KG1 (cell line): Measurements from ENCODE around the gene SETD4.
"Not testable (repeated sequence)": the region's sequence is repeated elsewhere in the genome, so short reads cannot be mapped to it uniquely, and the experiment has no call there.

Source experiments
- DNase-seq: peaks from one replicate; lab custom pipeline; 2025; lab: John Stamatoyannopoulos, UW

Gene SETD4, protein sequence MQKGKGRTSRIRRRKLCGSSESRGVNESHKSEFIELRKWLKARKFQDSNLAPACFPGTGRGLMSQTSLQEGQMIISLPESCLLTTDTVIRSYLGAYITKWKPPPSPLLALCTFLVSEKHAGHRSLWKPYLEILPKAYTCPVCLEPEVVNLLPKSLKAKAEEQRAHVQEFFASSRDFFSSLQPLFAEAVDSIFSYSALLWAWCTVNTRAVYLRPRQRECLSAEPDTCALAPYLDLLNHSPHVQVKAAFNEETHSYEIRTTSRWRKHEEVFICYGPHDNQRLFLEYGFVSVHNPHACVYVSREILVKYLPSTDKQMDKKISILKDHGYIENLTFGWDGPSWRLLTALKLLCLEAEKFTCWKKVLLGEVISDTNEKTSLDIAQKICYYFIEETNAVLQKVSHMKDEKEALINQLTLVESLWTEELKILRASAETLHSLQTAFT

DNA sequence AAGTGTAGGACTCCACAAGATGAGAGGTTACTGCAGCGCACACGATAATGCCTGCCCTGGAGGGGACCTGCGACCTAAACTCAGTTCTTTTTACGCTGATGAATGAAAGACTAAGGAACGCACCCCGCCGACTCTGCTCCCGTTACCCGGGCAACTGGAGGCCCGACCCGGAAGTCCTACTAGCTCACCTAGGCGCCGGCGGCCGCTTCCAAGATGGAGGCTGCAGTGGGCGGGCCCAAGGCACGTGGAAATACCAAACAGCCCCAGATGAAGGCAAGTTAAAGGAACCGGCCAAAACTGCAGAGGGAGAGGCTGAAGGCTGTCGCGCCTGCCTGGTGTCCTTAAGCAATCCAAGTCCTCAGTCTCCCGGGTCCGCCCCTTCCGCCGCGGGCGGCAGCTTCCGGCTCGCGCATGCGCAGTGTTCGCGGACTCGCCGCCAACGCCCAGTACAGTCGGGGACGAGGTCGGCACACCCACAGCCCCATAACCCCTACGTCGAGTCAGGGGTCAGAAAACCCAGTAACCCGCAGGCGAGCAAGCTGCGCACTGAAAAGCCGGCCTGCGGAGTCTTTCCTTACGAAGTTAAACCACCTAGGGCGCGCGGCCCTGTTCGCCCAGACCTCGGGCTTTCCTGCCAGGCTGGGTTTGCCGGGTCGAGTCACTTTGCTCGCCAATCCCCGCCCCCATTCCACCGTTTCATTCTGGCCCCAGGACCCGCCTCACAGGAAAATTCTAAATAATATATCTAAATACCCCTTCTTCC lies at the start of gene SETD4:
SETD4 (minus strand) TSS at position 368 of the 763 bp plus-strand sequence. CDS start 1,638 bp downstream, outside the sequence.
- DNase-seq: peak; percentile 86

DNA sequence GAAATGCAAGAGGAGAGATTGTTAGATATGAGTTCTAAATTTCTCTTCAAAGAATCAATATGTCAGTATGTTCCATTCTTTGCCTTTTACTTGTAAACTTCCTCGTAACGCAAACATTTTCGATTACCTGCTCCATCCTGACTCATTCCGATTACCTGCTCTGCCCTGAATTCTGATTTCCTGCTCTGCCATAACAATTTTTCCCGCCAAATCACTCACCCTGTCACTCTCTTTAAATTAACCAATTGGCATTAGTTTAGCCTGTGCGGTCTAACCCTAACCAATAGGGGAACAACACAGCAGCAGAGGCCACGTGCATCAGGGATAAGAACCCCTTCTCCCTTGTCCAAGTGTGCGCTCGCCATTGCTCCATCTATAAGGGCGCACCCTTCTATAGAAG lies 49.5 kb upstream of the SETD4 start:
- no peak for DNase-seq

DNA sequence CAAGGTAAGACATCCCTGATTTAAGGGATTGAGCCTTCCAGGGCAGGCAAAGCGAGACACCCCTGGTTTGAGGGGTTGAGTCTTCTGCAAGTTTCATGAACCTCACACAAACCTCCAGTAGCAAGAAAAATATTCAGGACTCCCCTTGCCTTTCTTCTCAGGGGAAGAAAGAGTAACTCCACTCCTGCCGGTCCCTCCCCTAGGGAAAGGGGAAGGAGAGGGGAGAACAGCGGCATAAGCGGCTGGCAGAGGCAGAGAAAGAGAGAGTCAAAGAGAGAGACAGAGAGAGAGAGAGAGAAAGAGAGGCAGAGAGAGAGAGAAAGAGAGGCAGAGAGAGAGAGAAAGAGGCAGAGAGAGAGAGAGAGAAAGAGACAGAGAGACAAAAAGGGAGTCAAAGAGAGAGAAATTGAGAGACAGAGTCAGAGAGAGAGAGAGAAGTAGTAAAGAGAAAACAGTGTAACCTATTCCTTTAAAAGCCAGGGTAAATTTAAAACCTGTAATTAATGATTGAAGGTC lies 45.1 kb upstream of the SETD4 start:
- no peak for DNase-seq

DNA sequence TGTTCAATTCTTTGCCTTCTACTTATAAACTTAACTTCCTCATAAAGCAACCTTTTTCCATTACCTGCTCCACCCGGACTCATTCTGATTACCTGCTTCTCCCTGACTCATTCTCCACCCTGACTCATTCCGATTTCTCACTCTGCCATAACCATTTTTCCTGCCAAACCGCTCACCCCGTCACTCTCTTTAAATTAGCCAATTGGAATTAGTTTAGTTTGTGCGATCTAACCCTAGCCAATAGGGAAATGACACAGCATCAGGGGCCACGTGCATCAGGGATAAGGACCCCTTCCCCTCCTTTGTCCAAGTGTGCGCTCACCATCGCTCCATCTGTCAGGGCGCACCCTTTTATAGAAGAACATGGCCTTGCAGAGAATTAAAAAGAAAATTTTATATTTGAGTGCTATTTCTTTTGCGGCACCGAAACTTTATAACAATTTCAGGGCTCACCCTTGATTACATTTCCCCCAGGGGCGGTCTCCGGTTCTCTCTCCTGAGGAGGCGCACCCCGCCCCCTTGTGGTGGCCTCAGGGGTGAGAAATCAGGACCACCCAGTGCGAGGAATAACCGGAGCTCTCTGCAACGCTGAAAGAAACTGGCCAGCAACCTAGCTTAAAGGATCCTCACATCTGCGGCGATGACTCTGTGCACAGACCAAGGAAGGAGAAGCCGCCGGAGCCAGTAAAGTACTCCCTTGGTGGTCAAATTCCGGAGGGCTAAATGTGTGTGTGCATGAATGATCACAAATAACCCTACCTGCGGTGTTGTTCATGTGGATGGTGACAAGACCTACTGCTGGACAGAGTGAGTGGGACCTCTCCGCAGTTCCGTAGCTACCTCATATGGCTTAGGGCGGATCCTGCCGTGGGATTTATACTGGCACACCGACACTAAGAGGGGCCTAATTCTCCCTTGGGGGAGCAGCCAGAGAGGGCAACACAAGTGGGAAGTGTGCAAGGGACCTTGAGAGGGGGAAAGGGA lies 44.3 kb upstream of the SETD4 start:
- DNase-seq: no peak

DNA sequence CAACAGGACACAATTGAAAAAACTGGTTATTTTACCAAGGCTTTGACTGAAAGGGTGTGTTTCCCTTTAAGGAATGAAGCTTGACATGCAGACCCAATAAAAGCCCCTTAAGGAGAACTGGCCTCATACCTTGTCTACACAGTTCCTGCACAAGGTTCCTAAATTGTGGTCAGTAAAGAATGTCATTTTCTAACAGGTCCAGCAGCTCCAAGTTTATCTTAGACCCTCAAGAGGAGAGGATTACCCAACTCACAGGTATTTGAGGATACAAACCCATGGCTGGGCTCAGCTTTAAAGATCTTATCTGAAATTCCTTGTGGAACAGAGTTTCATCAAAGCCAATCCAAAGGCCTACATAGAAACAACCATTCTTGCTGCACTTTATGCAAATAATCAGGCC lies 43.1 kb upstream of the SETD4 start:
- no peak for DNase-seq

DNA sequence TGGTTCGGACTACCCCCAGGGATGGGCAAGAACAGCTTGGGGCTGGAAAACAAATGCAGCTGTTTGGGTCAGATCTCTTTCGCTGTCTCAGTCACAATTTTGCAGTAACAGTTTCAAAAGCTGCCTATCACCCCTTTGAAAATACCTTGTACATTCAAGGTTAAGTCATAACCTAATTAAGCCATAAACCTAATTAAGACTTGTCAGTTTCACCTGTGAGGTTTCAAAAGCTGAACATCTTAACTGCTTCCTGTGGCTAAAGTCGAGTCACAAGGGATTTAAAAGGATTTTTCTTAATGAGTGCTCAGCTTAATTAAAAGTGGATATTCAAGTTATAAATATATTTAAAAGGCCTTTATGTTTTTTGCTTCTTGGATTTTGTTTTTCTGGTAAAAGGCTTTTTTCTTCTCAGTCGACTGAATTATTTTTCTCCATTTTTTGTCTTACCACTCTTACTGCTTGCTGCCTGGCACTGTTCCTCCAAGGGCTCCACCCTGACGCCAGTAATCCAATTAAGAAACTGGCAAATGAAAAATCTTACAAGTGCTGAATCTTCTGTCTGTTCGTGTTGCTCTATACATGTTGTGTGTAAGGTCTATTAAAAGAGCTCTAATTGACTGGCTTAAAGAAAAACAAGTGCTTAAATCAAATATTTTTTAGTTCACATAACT lies 40.8 kb upstream of the SETD4 start:
- DNase-seq: no peak

DNA sequence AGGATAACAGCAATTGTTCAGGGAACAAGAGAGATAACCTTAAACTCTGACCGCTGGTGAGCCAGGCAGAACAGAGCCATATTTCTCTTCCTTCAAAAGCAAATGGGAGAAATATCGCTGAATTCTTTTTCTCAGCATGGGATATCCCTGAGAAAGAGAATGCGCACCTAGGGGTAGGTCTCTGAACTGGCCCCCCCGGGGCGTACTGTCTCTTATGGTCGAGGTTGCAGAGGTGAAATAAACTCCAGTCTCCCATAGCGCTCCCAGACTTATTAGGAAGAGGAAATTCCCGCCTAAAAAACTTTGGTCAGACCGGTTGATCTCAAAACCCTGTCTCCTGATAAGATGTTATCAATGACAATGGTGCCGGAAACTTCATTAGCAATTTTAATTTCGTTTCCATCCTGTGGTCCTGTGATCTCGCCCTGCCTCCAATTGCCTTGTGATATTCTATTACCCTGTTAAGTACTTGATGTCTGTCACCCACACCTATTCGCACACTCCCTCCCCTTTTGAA lies 39.4 kb upstream of the SETD4 start:
- DNase-seq: not testable (repeated sequence)

DNA sequence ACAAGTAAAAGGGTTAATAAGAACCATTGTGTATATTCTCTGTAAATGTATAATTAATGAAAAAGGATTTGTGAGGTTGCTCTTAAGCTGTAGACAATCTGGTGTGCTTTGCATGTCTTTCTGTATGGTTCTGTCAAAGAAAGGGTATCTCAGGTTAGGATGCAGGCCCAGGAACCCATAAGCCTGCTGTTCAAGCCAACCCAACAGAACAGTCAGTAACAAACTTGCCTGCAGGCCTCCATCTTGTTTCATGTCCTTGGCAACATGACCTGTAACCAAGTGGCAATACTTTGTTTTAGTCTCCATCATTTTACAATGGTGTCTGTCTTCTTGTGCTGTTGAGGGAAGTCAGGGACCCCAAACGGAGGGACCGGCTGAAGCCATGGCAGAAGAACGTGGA lies 38.7 kb upstream of the SETD4 start:
- no peak for DNase-seq

DNA sequence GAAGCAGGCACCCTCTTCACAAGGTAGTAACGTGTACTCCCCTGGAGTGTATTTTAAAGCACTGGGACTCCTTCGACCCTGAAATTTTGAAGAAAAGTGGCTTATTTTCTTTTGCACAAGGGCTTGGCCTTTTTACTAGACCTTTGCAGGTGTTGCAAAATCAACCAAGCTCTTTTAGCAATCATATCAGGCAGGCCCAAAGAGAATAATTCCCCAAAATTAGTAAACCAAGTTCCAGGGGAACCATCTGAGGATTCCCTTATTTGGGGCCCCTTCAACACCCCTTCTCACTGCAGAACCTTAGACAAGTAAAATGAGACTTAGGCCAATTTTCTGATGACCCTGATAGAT lies 37.8 kb upstream of the SETD4 start:
- DNase-seq: no peak

DNA sequence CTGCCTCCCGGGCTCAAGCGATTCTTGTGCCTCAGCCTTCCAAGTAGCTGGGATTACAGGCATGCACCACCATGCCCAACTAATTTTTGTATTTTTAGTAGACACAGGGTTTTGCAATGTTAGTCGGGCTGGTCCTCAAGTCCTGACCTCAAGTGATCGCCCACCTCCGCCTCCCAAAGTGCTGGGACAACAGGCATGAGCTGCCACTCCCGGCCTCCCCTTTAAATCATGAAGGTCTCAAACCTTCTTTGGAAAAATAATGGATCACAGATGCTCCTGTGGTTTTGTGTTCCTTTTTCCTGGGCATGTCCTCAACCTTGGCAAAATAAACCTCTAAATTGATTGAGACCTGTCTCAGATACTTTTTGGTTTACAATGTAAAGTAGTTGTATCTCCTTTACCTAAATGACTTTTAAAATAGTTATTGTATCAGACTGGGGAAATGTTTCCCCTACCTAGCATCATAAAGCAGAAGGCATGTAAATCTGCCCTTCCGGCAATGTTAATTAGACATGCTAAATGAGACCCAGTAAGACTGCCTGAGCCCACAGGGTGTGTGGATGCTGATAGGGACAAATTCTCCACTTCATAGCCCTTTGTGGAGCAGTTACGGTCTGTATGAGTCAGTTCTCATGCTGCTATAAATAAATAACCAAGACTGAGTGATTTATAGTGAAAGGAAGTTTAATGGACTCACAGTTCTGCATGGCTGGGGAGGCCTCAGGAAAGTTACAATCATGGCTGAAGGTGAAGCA lies 37.3 kb upstream of the SETD4 start:
- DNase-seq: peak; percentile 35

DNA sequence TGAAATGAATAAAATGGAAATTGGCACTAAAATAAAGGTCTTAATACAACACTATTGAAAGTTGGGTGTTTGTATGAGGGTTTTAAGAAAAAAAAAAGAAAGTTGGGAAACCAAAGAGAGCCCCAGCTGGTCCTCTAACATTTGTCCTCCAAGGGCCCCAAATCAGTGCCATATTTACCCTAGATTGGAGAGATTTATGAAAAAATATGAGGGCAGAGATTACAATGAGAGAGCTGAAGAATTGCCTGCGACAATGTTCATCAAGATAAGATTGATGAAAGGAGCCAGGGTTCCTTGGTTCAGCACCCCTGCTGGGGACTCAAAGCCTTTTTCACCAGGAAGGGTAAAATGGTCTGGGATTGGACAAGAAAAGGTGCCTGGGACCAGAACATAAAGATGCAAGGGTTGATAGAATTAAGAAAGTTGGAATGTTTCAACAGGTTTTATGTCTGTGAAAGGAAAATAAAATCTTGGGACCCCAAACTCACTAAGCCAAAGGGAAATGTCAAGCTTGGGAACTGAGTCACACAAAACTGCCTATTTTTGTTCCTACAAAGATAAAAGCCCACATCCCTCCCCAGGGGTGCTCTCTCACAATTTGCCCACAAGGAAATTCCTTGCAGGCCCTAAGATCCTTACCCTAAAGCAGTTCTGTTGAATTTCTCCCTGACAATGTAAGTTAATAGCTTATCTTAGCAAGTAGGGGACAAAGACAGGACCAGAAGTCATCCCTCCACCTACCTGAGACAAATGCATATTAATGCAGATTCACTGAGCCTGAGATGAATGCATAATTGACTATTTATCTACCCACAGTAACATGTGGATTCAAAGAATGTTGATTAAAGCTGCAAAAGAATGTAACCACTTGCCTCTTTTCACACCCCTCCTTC lies 36.3 kb upstream of the SETD4 start:
- no peak for DNase-seq

DNA sequence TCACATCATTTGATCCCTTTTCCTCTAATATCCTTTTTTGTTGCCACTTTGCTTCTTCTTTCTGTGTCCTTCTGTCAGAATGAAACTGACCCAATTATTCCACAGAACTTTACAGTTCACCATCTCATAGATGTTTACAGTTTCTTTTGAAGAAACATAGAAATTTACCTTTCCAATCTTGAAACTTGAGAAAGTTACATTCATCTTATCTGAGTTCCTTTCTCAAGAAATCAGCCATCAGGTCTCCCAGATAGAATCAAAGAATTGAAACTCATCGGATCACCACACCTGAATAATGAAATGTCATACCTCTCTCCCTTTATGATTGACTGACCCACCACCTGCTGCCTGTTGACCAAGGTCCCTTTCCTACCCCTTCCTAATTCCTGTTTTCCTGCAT lies 33.2 kb upstream of the SETD4 start:
- no peak for DNase-seq

DNA sequence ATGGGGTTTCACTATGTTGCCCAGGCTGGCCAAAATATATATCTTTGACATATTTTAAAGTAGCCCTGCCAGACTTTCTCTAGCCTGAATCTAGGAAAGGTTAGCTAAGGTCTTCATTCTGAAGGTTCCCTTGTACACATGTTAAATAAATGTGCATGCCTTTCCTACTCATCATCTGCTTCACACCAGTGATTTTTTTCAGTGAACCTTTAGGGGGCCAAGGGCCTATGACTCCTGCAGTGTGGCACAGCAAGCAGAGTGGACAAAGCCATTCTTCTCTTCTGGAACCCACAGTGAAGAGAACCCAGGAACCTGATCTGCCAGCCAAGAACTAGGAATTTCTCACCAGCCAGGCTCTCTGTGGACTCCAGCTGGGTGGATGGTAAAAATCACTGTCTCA lies 32.4 kb upstream of the SETD4 start:
- no peak for DNase-seq

DNA sequence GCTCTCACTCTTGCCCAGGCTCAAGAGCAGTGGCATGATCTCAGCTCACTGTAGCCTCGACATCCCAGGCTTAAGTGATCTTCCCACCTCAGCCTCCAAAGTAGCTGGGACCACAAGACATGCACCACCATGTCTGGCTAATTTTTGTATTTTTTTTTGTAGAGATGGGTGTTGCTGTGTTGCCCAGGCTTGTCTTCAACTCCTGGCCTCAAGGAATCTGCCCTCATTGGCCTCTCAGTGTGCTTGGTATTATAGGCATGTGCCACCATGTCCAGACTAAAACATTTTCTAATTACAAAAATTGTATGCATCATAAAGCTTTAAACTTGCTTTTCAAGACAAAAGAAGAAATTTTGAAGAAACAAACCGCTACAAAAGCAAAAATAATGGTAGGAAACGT lies 29.6 kb upstream of the SETD4 start:
- DNase-seq: no peak

DNA sequence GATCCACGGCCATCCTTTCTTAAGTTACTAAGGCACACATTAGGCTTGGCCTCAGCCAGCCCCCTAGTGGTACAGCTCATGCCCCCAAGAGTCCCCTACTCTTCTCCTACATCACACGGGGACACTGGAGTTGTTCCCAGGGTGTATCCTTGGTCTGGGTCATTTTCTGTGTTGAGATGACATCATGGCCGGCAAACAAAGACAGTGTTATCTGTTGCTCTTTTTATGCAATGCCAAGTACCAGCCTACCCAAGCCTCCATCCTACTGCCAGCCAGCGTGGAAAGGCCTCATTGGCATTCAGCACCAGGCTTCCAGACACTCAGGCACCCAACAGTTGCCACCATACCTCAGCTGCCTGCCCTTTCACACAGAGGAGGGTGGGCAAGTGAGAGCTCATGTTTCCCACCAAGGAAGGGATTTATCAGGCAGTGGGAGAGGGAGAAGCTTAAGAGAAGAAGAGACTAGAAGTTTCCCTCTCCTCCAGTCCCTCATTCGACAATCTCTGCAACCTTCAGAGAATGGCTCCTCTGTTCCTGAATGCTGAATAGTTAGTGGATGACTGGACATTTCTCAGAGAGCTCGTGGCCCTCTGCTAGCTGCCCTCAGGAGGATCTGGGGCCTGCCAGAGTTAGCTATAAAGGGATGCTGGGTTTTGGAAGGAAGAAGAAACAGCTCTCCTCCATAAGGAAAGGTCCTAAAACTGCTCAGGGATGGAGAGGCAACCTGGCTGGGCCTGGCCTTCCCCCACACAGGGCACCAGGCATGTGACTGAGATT lies 27.2 kb upstream of the SETD4 start:
- DNase-seq: no peak

DNA sequence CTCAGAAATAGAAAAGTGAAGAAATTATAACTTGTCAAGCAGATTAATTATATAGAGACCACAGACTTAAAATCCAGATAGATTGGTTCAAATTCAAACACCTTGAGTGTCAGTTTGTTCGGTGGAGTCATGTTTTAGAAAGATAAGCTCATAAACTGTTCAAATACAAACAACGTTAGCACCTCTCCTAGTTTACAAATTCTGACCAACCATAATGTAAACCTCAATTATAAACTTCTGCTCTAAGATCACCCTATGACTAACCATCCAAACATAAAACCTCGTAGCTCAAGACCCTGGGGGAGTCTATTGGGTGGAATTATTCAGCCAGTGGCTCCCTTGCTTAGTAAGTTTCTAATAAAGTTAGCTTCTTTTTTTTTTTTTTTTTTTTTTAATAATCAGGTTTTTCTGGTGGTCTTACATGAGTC lies 21.9 kb upstream of the SETD4 start:
- DNase-seq: no peak

DNA sequence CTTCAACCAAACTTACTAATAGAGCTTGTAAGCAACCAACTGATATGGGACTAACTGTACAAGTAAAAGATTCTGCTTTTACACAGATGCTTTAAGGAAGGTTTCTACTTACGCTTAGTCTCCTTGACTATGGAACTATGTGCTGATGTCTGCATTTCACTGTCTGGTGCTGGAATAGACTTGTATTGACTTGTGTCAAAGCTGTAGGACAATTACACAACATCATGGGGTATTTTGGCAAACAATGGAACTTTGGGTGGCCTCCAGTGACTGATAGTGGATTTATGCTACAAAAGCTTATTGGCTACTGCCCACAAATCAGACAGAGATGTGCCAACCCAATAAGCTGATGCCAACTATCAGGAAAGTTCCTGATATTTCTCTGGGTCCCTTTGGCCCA lies 20.1 kb upstream of the SETD4 start:
- DNase-seq: no peak

DNA sequence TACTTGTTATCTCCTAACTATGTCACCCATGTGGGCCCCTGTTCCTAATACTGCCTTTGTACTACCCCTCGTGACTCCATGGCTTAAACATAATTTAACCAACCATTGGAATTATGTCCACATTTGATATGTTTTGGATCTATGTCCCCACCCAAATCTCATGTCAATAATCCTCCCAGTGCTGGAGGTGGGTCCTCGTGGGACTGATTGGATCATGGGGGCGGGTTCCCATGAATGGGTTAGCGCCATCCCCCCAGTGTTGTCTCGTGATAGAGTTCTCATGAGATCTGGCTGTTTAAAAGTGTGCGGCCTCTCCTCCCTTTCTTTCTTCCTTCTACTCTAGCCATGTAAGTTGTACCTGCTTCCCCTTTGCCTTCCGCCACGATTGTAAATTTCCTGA lies 19.3 kb upstream of the SETD4 start:
- DNase-seq: no peak
